ENCODE results near the gene DCT. TPM values are rescaled to one million over a fixed set of nuclear protein-coding genes. Genes with fewer than 3 reads are reported as not detected.

Gene DCT
- total and polyA plus RNA-seq, 9 donors: 0.09 to 12.2 (median 0.29) TPM

DNA sequence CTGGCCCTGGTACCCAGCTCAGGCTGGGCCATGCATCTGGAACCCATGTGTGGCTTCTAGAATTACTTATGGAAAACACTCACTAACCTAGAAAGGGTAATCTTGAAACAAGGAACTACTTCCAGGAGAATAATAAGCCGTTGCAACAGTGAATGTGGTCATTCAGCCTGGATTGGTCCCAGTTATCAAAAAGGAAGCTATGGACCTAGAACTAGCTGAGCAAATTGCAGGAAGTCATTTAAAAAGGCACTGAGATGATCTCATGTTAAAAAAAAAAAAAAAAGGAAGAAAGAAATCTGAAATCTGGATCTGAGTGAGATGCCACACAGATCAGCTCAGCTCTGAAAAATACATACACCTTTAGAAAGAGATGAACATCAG is 59.6 kb downstream of the DCT start:
- no peak for DNase-seq
- H3K9me3 ChIP-seq (replicated peaks; ENCODE audit: control insufficient read depth, low read depth, low read length): peaks cover 4% of the 10 kb centered on the region
- peaks cover 3% of the 10 kb centered on the region for H3K27me3 ChIP-seq (ENCODE audit: control insufficient read depth, insufficient read depth, low read length)
- H3K27ac ChIP-seq (ENCODE audit: low read length): no peak overlapping the region
- WGBS (ENCODE audit: insufficient coverage): no CpG with 5 or more reads among the region's 1 CpG
- H3K4me3 ChIP-seq (ENCODE audit: low read length): no peak overlapping the region
- H3K36me3 ChIP-seq (ENCODE audit: control insufficient read depth, insufficient read depth, low read length): no peaks in the 10 kb centered on the region
- peaks cover under 1% of the 10 kb centered on the region for H3K4me1 ChIP-seq (ENCODE audit: control insufficient read depth, insufficient read depth, low read length)

DNA sequence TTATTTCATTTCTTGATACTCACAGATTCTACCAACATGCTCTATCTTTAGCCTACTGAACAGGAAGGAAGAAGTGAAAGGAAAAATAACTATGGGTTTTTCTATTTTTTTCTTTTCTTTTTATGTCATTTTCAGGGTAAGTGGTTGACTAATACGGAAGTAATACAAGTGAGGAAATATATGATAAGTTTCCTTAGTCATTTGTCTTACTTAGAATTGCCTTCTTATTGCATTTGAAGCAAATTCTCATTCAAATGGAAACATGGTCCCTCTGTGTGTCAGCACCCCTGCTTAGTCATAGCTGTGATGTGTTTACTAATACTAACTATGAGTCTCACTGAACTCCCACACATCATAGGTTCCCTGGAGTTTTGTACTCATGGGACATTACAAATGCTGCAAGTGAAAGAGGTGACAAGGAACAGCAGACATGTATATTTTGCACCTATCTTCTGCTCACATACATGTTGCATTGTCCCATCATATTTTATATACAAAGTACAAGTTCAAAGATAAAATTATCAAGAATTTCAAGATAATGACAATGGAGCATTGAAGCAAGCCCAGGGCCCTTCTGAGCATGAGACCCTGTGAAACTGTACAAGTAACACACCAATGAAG is 60.1 kb downstream of the DCT start:
- no peak for DNase-seq
- Histone ChIP-seq H3K4me3 (ENCODE audit: low read length) (no peak overlapping the region), H3K9me3 (replicated peaks; ENCODE audit: control insufficient read depth, low read depth, low read length) (peaks cover 4% of the 10 kb centered on the region), H3K27ac (ENCODE audit: low read length) (no peak overlapping the region), H3K36me3 (ENCODE audit: control insufficient read depth, insufficient read depth, low read length) (no peaks in the 10 kb centered on the region), H3K27me3 (ENCODE audit: control insufficient read depth, insufficient read depth, low read length) (peaks cover 3% of the 10 kb centered on the region), H3K4me1 (ENCODE audit: control insufficient read depth, insufficient read depth, low read length) (peaks cover 3% of the 10 kb centered on the region)
- WGBS (ENCODE audit: insufficient coverage): no CpG with 5 or more reads among the region's 1 CpG

DNA sequence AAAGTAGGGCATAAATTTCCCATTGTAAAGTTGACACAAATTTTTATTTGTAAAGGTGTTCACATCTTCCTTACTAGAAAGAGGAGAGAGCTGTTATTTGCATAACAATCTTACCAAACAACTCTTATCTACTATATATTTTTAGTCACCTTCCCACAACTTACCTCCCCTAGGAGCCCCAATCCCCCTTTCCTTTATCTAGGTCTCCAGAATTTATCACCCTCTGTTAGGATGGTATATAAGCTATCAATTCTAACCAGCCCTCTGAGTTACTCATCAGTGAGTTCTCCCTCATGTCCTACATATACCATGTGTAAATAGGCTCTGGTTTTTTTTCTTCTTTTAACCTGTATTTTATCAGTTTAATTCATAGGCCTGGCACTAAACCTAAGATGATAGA is 62.2 kb downstream of the DCT start:
- Histone ChIP-seq H3K9me3 (replicated peaks; ENCODE audit: control insufficient read depth, low read depth, low read length) (peaks cover 4% of the 10 kb centered on the region), H3K27ac (ENCODE audit: low read length) (no peak overlapping the region), H3K36me3 (ENCODE audit: control insufficient read depth, insufficient read depth, low read length) (no peaks in the 10 kb centered on the region), H3K27me3 (ENCODE audit: control insufficient read depth, insufficient read depth, low read length) (peaks cover 3% of the 10 kb centered on the region), H3K4me3 (ENCODE audit: low read length) (no peak overlapping the region), H3K4me1 (ENCODE audit: control insufficient read depth, insufficient read depth, low read length) (peaks cover 4% of the 10 kb centered on the region)
- no peak for DNase-seq

DNA sequence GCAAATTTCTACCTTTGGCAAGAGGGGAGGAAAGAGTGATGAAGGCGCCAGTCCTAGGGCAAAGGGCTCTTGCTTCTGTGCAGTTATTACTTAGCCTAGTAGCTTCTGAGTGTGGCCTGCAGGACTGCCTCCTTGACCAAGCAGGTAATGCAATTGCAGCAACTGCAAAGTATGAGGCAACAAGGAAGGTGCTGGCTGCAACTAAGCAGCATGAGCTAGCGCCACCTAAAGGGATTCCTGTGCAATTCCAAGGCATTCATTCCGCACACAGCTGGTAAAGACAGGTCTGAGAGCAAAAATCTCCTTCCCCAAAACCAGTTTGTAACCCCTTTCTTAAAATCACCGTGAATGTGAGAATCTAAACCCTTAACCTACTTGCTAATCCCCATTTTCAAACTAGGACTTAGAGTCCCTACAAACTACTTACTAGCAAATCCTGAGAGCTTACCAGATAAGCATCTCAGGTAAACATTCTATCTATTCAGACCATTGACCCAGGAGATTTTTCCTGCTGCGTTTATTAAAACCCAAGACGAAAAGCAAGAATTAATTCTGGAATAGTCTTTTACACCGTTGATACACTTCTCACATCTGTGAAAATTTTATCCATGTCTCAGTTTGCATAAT is 62.9 kb downstream of the DCT start:
- WGBS (ENCODE audit: insufficient coverage): 36% methylated on average over 3 of the region's 7 CpGs
- Histone ChIP-seq H3K4me3 (ENCODE audit: low read length) (no peak overlapping the region), H3K9me3 (replicated peaks; ENCODE audit: control insufficient read depth, low read depth, low read length) (peaks cover 4% of the 10 kb centered on the region), H3K4me1 (ENCODE audit: control insufficient read depth, insufficient read depth, low read length) (peaks cover 4% of the 10 kb centered on the region), H3K27me3 (ENCODE audit: control insufficient read depth, insufficient read depth, low read length) (peaks cover 3% of the 10 kb centered on the region), H3K36me3 (ENCODE audit: control insufficient read depth, insufficient read depth, low read length) (no peaks in the 10 kb centered on the region), H3K27ac (ENCODE audit: low read length) (no peak overlapping the region)
- peak; percentile 16 for DNase-seq

DNA sequence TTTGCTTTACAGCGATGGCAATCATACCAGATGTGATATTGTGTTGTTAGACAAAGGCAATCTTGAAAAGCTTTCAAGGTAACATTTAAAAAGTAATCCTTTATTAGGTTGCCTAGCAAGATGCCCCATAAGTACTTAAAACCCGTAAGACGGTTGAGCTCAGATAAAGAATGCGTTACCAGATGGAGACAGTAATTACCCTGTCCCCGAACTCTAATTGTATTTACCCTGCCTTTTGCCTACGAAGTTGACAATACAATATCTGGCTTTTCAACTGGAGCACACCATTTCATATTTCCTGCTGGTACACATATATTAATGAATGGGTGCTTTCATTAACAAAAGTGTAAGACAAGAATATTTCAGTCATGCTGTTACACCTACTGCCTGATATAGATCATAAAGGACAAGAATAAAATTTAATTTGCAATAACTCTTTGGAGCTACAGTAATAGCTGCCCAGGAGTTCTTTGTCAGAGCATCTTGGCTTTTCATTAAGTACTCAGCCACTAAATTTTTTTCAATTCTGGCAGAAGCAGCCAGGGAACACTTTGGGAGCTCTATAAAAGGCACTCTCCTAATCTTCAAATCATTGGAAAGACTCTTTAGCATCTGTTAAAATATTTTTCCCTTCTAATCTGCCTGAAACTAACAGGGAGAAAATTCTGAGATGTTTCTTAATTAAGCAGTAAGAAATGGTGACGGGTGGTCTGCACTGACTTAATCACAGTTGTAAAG is 63.8 kb downstream of the DCT start:
- Histone ChIP-seq H3K27ac (ENCODE audit: low read length) (no peak overlapping the region), H3K36me3 (ENCODE audit: control insufficient read depth, insufficient read depth, low read length) (no peaks in the 10 kb centered on the region), H3K4me3 (ENCODE audit: low read length) (no peak overlapping the region), H3K4me1 (ENCODE audit: control insufficient read depth, insufficient read depth, low read length) (peaks cover 4% of the 10 kb centered on the region), H3K27me3 (ENCODE audit: control insufficient read depth, insufficient read depth, low read length) (peaks cover 3% of the 10 kb centered on the region), H3K9me3 (replicated peaks; ENCODE audit: control insufficient read depth, low read depth, low read length) (no peaks in the 10 kb centered on the region)
- DNase-seq: peak; percentile 46
- WGBS (ENCODE audit: insufficient coverage): 40% methylated on average over 3 of the region's 7 CpGs

DNA sequence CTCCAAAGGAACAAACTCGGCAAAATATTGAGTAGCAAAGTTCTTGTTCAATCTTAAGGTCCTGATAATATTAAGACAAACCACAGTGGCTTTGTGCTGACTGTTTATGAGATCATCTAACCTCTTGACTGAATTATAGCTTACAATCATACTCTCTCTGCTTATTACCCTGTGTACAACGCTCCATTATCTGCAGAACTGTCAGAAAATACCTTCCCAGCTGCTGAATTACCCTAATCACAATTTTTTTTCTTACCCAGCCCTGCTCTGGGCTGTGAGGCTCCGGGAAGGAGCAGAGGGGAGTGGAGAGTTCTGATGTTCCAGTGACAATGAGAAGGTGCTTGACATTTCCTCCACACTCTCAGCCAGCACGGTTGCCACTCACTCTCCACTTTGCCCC is 64.8 kb downstream of the DCT start:
- Histone ChIP-seq H3K9me3 (replicated peaks; ENCODE audit: control insufficient read depth, low read depth, low read length) (no peaks in the 10 kb centered on the region), H3K4me3 (ENCODE audit: low read length) (no peak overlapping the region), H3K36me3 (ENCODE audit: control insufficient read depth, insufficient read depth, low read length) (no peaks in the 10 kb centered on the region), H3K4me1 (ENCODE audit: control insufficient read depth, insufficient read depth, low read length) (peaks cover 4% of the 10 kb centered on the region), H3K27ac (ENCODE audit: low read length) (no peak overlapping the region), H3K27me3 (ENCODE audit: control insufficient read depth, insufficient read depth, low read length) (peaks cover 3% of the 10 kb centered on the region)
- 17% methylated on average over 1 of the region's 4 CpGs for WGBS (ENCODE audit: insufficient coverage)
- no peak for DNase-seq

DNA sequence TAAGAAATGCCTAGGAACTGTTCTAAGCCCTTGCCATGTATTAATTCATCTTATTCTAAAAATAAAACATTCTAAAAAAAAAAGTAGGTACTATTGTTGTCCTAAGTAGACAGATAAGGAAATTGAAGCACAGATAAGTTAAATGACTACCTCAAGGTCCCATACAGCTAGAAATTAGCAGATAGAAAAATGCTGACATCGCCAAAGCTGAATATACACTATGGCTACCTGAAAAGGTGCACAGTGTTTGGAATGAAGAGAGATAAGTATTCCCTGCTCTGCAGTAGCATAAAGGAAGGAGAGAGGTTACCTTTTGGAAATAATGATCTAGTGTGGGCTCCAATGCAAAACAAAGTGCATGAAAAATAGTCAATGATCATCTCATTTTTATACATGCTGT is 65.3 kb downstream of the DCT start:
- H3K36me3 ChIP-seq (ENCODE audit: control insufficient read depth, insufficient read depth, low read length): no peaks in the 10 kb centered on the region
- peaks cover 4% of the 10 kb centered on the region for H3K4me1 ChIP-seq (ENCODE audit: control insufficient read depth, insufficient read depth, low read length)
- H3K9me3 ChIP-seq (replicated peaks; ENCODE audit: control insufficient read depth, low read depth, low read length): no peaks in the 10 kb centered on the region
- H3K4me3 ChIP-seq (ENCODE audit: low read length): no peak overlapping the region
- peaks cover 3% of the 10 kb centered on the region for H3K27me3 ChIP-seq (ENCODE audit: control insufficient read depth, insufficient read depth, low read length)
- no peak overlapping the region for H3K27ac ChIP-seq (ENCODE audit: low read length)
- WGBS (ENCODE audit: insufficient coverage): no CpG with 5 or more reads among the region's 1 CpG
- DNase-seq: no peak

DNA sequence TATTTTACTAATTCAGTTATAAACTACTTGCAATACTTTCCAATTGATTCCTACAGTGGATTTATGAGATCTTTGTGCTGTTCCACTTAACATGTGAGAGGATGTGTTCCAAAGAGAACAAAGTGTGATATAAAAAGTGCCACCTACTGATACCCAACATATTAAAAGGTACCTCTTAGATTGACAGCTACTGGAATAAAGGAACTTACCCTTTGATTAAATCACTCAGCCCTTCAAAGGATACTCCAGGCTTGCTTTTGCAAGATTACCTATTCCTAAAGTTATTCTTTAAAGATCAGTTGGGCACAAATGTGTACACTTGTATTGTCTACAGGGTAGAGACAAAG is 65.9 kb downstream of the DCT start:
- Histone ChIP-seq H3K4me1 (ENCODE audit: control insufficient read depth, insufficient read depth, low read length) (peaks cover 4% of the 10 kb centered on the region), H3K4me3 (ENCODE audit: low read length) (no peak overlapping the region), H3K36me3 (ENCODE audit: control insufficient read depth, insufficient read depth, low read length) (no peaks in the 10 kb centered on the region), H3K27ac (ENCODE audit: low read length) (no peak overlapping the region), H3K9me3 (replicated peaks; ENCODE audit: control insufficient read depth, low read depth, low read length) (no peaks in the 10 kb centered on the region), H3K27me3 (ENCODE audit: control insufficient read depth, insufficient read depth, low read length) (peaks cover 3% of the 10 kb centered on the region)
- DNase-seq: no peak

DNA sequence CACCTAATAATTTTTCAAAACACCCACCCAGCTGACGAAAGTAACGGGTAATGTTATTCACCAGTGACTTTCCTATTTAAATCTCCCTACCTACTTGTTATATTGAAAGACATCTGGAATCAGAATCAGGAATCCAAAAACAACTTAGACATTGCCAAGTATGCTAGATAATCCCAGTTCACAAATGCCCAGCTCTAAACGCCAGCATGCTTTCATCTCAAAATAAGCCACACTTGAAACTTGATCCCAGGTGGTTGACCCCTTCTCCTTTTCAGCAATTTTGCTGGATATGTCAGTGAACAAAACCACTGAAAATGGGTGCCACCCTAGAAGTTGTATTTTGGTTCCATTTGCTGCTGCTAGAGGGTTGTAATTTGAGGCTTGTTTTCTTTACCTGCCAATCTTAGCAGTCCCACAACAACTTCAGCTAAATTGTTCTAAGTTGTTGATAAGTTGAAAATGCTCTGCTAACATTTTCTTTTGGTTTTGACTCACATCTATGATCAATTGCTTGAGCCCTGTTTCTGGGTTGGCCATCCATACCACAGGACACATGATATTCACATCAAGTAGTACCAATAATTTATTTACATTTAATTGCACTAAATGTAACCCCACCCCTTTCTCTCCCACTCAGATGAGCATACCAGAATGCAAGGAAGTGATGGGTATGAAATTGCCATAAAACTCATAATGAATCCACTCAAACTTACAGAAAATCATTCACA is 66.4 kb downstream of the DCT start:
- no peak for DNase-seq
- H3K27me3 ChIP-seq (ENCODE audit: control insufficient read depth, insufficient read depth, low read length): peaks cover 3% of the 10 kb centered on the region
- no CpG with 5 or more reads among the region's 3 CpGs for WGBS (ENCODE audit: insufficient coverage)
- no peaks in the 10 kb centered on the region for H3K36me3 ChIP-seq (ENCODE audit: control insufficient read depth, insufficient read depth, low read length)
- H3K4me1 ChIP-seq (ENCODE audit: control insufficient read depth, insufficient read depth, low read length): peaks cover 4% of the 10 kb centered on the region
- no peaks in the 10 kb centered on the region for H3K9me3 ChIP-seq (replicated peaks; ENCODE audit: control insufficient read depth, low read depth, low read length)
- H3K27ac ChIP-seq (ENCODE audit: low read length): no peak overlapping the region
- H3K4me3 ChIP-seq (ENCODE audit: low read length): no peak overlapping the region

DNA sequence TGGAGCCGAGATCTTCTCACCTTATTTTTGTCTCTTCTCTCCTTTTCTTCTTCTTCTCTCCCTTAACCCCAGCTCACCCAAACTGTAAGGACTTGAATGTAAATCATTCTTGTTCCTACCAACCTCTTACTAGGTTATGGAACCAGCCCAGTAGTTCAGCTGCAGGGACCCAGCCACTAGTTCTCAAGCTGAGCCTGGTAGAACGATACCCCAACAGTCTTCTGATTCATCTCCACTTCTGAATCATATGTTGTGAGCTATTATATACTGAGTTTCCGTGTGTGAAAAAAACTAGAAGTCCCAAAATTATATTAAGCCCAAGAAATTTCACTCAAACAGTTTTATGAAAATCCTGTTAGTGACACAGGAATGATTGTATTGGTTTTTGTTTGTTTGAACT is 67.7 kb downstream of the DCT start:
- H3K4me3 ChIP-seq (ENCODE audit: low read length): no peak overlapping the region
- no peak for DNase-seq
- H3K27me3 ChIP-seq (ENCODE audit: control insufficient read depth, insufficient read depth, low read length): peaks cover 3% of the 10 kb centered on the region
- peaks cover 4% of the 10 kb centered on the region for H3K4me1 ChIP-seq (ENCODE audit: control insufficient read depth, insufficient read depth, low read length)
- 0% methylated on average over 1 of the region's 3 CpGs for WGBS (ENCODE audit: insufficient coverage)
- no peaks in the 10 kb centered on the region for H3K36me3 ChIP-seq (ENCODE audit: control insufficient read depth, insufficient read depth, low read length)
- no peak overlapping the region for H3K27ac ChIP-seq (ENCODE audit: low read length)
- no peaks in the 10 kb centered on the region for H3K9me3 ChIP-seq (replicated peaks; ENCODE audit: control insufficient read depth, low read depth, low read length)
